Activated CD8-positive, alpha-beta T cell treated with anti-CD3 and anti-CD28 coated beads for 36 hours (primary cell): Measurements from ENCODE around the gene NUDT3. TPM values are rescaled to one million over a fixed set of nuclear protein-coding genes. Genes with fewer than 3 reads are reported as not detected.
A peak's percentile ranks its signal among the peaks of the same experiment; 100 is the strongest.

Experiments used
- ATAC-seq: fragments of 200-7000 bp; cut with Tn5 transposase; one replicate; pipeline ENCODE4 v1.10.0; 2021; ENCODE audit warnings: mild to moderate bottlenecking, moderate library complexity
- CTCF ChIA-PET: fragments of 350-600 bp; sonication (Branson Sonifier 250); formaldehyde crosslinking; loops from one replicate; lab custom pipeline; 2021; ENCODE audit warnings: antibody characterized with exemption; lab: Charles Lee
- POLR2A ChIA-PET: fragments of 350-600 bp; sonication (Branson Sonifier 250); formaldehyde crosslinking; loops from one replicate; lab custom pipeline; 2021; ENCODE audit warnings: antibody characterized with exemption; lab: Charles Lee
- DNase-seq: peaks from one replicate; pipeline ENCODE4 v3.0.0-alpha.2; 2020
- H3K27ac Mint-ChIP-seq: one replicate; pipeline ENCODE4 v1.8.0; 2021; ENCODE audit warnings: mild to moderate bottlenecking, mixed read lengths
- H3K27me3 Mint-ChIP-seq: one replicate; pipeline ENCODE4 v1.8.0; 2021; ENCODE audit warnings: mixed read lengths
- H3K36me3 Mint-ChIP-seq: one replicate; pipeline ENCODE4 v1.8.0; 2021; ENCODE audit warnings: low read depth, mixed read lengths
- H3K4me1 Mint-ChIP-seq: one replicate; pipeline ENCODE4 v1.8.0; 2021; ENCODE audit warnings: low read depth, mixed read lengths
- H3K4me3 Mint-ChIP-seq: one replicate; pipeline ENCODE4 v1.8.0; 2021; ENCODE audit warnings: mild to moderate bottlenecking, moderate library complexity, mixed read lengths
- H3K9me3 Mint-ChIP-seq: one replicate; pipeline ENCODE4 v1.8.0; 2021; ENCODE audit warnings: mixed read lengths
- CTCF ChIP-seq: fragments of 200-600 bp; IDR thresholded peaks from one replicate; pipeline ENCODE4 v1.8.0; 2022; ENCODE audit warnings: antibody characterized with exemption, mild to moderate bottlenecking
- intact Hi-C: fragments of 100-400 bp; cut with micrococcal nuclease; formaldehyde crosslinking; loops from one replicate; pipeline ENCODE4 v1.10.0; 2022
- microRNA-seq: library from miRNA; unstranded; fragments of <30 nt; microRNA quantifications from one replicate; pipeline ENCODE4 v1.2.0, GENCODE V29; 2022; ENCODE audit warnings: borderline microRNAs expressed, borderline replicate concordance
- total RNA-seq, 2 experiments: library from RNA; stranded (reverse); gene quantifications; one replicate each; pipeline ENCODE4 v1.2.3, GENCODE V29; 2021

NUDT3 gene
- total RNA-seq, 2 experiments from 2014 or later = 15.0 to 15.2 TPM

GRCh38 chr6:34231566-34232336, 160.7 kb downstream of the NUDT3 start:
- no peak for ATAC-seq
- intact Hi-C loops = no loop called here
- DNase-seq = no peak
- TF ChIP-seq CTCF = no peak
- CTCF ChIA-PET = interaction anchor here (1.1 to 1.3 kb wide), 2 partner anchors 36 kb away, joined by 4 to 5 read pairs; no protein-coding TSS in a partner anchor
- Mint-ChIP-seq H3K27ac (no peak overlapping the region), H3K36me3 (no peaks in the 10 kb centered on the region), H3K27me3 (no peaks in the 10 kb centered on the region), H3K9me3 (no peaks in the 10 kb centered on the region), H3K4me3 (no peak overlapping the region), H3K4me1 (peaks cover 24% of the 10 kb centered on the region)
- POLR2A ChIA-PET = interaction anchor here (0.9 kb wide), 1 partner anchor 12 kb away, joined by 4 read pairs; no protein-coding TSS in a partner anchor

- POLR2A ChIA-PET = no interaction called here
- intact Hi-C loops = no loop called here
- peaks cover 25% of the 10 kb centered on the region for H3K4me1 Mint-ChIP-seq
- no peak for TF ChIP-seq CTCF
- no peak for DNase-seq
- H3K27me3 Mint-ChIP-seq = no peaks in the 10 kb centered on the region
- H3K9me3 Mint-ChIP-seq = no peaks in the 10 kb centered on the region
- ATAC-seq = no peak
- peak overlapping the region; percentile 31 for H3K27ac Mint-ChIP-seq
- CTCF ChIA-PET = interaction anchor here (1.3 kb wide), 1 partner anchor 35 kb away, joined by 5 read pairs; no protein-coding TSS in a partner anchor
- H3K36me3 Mint-ChIP-seq = no peaks in the 10 kb centered on the region
- no peak overlapping the region for H3K4me3 Mint-ChIP-seq
These were observed 161.7 kb downstream of the NUDT3 start for GRCh38 chr6:34230653-34231371.

- DNase-seq = no peak
- intact Hi-C loops = no loop called here
- Mint-ChIP-seq H3K9me3 (no peaks in the 10 kb centered on the region), H3K4me3 (no peak overlapping the region), H3K36me3 (no peaks in the 10 kb centered on the region), H3K27ac (no peak overlapping the region), H3K27me3 (no peaks in the 10 kb centered on the region), H3K4me1 (peaks cover 26% of the 10 kb centered on the region)
- ChIA-PET POLR2A (interaction anchor here (1.0 kb wide), 1 partner anchor 38 kb away, joined by 3 read pairs; no protein-coding TSS in a partner anchor), CTCF (no interaction called here)
- no peak for ATAC-seq
- TF ChIP-seq CTCF = no peak
These were observed 162.6 kb downstream of the NUDT3 start for GRCh38 chr6:34229877-34230276.

Small RNA genes lying within 50 kb of the gene (microRNA-seq; reads per million reads assigned to microRNA genes)
- not detected for gene MIR6835

Other genes starting within 250 kb of the NUDT3 start
- under 1 TPM; 0.11 to 0.14 TPM for gene GRM4, start 246.6 kb downstream of the NUDT3 start, total RNA-seq
- 100 to 1,000 TPM; 683 to 709 TPM for gene HMGA1, start 155.8 kb downstream of the NUDT3 start, total RNA-seq
- 10 to 100 TPM; 13.3 to 16.4 TPM for gene SMIM29, start 143.7 kb downstream of the NUDT3 start, total RNA-seq
- gene RPS10, start 33.4 kb upstream of the NUDT3 start, total RNA-seq = 1,000 to 10,000 TPM; 2,208 to 2,269 TPM
- under 1 TPM; 0.47 to 0.51 TPM for gene PACSIN1, start 73.4 kb upstream of the NUDT3 start, total RNA-seq
- not detected for gene SPDEF, start 163.7 kb upstream of the NUDT3 start, total RNA-seq